ENCODE results near the gene BCL10.

Gene BCL10

DNA sequence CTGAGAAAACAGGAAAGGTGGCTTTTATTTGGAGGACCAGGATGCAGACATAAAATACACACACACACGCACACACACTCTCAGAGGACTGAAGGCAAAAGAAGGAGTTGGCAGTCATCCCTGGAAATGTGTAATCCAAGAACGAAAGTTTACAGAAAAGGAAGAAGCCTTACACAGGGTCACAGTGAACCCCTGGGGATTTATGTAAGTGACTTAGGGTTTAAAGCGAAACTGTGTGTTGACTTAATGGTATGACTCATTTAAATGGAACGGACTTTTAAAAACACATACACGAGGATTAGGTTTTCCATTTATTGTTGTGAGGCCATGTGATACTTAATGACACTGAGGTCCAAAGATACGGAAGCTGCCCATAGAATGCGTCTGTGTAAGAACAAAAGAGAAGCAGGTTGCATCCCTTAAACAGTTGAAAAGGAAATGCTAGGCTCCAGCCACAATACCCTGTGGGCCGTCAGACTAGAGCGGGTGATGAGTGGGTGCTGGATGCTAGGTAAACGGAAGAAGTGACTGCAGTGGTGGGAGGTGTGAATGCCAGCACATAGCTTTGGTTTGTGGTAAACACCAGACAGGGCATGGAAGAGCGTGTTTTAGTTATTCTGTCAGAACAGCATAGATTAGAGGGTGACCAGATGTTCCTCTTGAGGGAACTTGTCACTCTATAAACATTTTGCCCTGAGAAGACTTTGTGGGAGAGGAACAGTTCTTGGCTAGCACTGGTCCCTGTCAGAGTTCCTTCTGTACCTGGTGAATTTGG lies 21.6 kb upstream of the BCL10 start:
- peak; percentile 40 for DNase-seq (ENCODE audit: low read depth, low spot score)

GRCh38 chr1:85297538-85297854 lies 21.1 kb upstream of the BCL10 start:
- DNase-seq (ENCODE audit: low read depth, low spot score): no peak

DNA sequence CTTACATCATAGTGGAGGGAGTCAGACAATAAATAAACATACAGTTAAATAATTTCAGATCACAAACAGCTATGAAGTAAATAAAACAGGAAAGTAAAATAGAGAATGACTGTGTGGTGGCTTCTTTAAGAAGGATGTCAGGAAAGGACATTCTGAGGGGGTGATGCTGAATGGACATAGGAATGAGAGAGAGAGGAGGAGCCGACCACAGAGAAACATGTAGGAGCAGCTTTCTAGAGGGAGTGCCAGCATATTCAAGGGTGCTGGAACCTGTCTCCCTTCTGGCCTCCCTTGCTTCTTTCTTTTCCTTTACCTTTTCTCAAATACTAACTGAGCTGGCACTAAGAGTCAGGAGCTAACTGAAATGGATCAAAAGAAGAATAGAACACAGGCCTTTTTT lies 20.5 kb upstream of the BCL10 start:
- DNase-seq (ENCODE audit: low read depth, low spot score): no peak

DNA sequence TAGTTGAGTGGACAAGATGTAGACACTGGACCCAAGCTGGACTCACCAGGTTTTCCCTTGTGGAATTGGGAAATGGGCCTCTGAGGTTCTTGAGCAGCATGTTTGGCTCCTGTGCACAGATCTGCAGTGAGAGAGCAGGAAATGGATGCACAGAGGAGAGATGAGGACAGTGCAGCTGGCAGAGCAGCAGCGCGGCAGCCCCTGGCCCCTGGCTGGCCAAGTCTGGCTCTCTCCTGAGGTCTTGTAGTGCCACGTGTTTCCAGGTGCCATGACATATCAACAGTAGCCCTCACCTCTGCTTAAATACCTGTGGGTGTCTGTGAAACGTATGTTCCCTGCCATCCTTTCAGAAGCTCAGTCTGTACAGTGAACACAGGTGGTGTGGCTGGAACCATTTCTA lies 19.2 kb upstream of the BCL10 start:
- no peak for DNase-seq (ENCODE audit: low read depth, low spot score)

GRCh38 chr1:85295006-85295431 lies 18.6 kb upstream of the BCL10 start:
- DNase-seq (ENCODE audit: low read depth, low spot score): no peak

DNA sequence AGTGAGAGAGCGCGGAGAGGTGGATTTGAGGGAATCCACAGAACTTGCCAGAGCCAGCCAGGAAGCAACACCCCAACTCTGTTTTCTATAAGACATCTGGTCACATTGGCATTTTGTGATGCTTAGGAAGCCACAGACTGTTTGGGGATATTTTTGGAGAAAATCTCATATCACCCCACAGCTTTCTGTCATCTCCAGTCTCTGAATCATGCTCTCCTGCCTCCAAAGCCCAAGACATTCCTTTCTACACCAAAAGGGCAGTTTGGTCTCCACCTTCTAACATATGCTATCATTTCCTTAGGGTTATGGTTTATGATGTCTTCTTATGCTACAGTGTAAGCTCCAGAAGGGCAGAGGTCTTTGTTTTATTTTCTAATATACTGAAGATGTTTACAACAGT lies 14.4 kb upstream of the BCL10 start:
- no peak for DNase-seq (ENCODE audit: low read depth, low spot score)

- DNase-seq (ENCODE audit: low read depth, low spot score): no peak
These were observed 13.5 kb upstream of the BCL10 start for GRCh38 chr1:85289848-85290335.

GRCh38 chr1:85289207-85289847 lies 12.9 kb upstream of the BCL10 start:
- DNase-seq (ENCODE audit: low read depth, low spot score): no peak

GRCh38 chr1:85284202-85284601 lies 7.8 kb upstream of the BCL10 start:
- DNase-seq (ENCODE audit: low read depth, low spot score): no peak

- no peak for DNase-seq (ENCODE audit: low read depth, low spot score)
These were observed 7.2 kb upstream of the BCL10 start for GRCh38 chr1:85283475-85284199.

DNA sequence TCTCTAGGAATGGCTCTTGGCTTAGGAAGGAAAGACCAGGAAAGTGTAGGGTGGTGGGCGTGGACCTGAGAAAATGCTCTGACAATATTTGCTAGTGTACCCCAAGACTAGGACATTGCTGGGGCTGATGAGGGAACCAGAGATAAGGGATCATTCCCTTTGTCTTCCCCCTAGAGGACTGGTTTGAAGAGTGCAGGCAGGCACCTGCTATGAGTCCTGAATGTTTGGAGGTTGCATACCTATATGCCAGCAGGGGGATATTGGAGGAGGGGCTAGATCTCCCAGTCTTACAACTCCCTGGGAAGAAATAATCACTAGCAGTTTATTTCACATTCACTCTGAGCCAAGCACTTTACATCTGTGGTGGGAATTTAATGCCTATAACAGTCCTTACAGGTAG lies 6.0 kb upstream of the BCL10 start:
- DNase-seq (ENCODE audit: low read depth, low spot score): no peak

DNA sequence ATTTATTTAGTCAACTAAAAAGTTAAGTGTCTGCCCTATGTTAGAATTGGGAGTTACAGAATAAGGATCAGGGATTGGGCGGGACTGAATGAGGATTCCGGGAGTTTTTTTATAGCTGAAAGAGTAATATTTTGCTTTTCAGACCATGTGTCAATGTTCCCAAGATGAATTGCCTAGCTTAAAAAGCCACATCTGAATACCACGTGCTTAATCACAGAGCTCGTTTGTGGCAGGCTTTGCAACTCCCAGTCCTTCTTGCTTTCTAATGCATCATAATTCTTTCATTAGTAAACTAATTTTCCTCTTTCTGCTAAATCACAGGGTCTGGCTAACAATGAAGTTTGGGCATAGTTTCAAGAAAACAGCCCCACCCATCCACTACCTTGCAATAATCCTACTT lies 4.2 kb upstream of the BCL10 start:
- no peak for DNase-seq (ENCODE audit: low read depth, low spot score)

GRCh38 chr1:85279458-85280080 lies 3.1 kb upstream of the BCL10 start:
- DNase-seq (ENCODE audit: low read depth, low spot score): no peak

- DNase-seq (ENCODE audit: low read depth, low spot score): no peak
These were observed 2.5 kb upstream of the BCL10 start for GRCh38 chr1:85278853-85279314.

- no peak for DNase-seq (ENCODE audit: low read depth, low spot score)
These were observed 1.4 kb upstream of the BCL10 start for GRCh38 chr1:85277802-85278201.

DNA sequence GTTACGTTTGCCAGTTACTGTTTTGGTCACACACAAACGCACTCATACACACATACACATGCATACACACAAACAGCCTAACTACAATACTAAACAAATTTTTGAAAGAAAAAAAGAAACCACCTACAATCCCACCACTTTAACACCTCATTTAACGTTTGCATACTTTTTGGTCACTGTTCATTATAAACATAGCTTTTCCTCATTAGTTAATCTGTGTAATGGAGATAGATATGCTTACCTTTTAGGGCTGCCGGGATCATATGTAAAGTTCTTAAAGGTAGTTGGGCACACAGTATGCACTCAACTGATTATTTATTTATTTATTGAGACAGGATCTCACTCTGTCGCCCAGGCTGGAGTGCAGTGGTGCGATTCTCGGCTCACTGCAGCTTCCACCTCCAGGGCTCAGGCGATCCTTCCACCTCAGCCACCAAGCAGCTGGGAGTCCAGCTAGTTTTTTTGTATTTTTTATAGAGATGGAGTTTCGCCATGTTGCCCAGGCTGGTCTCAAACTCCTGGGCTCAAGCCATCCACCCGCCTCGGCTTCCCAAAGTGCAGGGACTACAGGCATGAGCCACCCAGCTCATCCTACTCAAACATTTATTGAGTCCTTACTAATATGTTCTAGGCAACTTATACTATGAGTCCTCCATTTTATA lies 677 bp upstream of the BCL10 start:
- no peak for DNase-seq (ENCODE audit: low read depth, low spot score)

DNA sequence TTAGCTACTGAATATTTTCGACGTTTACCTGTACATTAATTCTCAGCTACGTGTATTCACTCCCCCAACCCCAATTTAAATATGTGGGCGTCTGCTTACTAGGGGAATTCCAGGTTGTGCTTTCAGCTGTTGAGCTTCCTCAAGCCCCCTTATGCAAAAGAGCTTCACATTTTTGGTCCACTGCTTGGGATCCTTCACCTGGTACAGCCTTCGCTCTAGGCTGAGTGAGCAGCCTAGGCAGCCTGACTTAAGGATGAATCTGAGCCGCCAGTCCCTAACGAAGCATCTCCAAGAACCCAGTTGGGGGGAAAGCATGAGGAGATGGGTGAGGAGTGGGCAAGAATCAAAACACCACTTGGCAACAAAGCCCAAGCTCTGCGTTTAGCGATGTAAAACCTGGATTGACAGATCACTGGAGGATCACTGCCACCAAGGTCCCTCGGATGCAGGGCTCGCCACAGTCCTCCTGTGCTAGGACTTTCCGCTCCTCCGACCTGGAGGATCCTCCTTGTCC lies 674 bp downstream of the BCL10 start:
- DNase-seq (ENCODE audit: low read depth, low spot score): no peak

GRCh38 chr1:85274969-85275453 lies 1.4 kb downstream of the BCL10 start:
- DNase-seq (ENCODE audit: low read depth, low spot score): no peak

DNA sequence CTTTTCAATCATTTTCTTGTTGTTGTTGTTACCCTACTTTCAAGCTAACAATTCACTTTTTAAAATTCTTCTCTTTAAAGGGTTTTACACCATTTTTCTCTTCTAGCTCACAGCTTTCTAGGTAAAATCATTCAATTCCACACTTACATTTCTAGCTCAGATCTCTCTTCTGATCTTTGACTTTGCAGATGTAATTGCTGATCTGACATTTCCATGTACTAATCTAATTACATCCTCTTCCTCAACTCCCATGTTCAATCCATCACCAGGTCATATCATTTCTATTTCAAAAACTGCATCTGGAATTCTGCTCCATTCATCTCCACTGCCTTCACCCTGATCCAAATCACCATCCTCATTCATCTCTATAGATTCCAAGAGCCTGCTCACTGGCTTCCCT lies 3.0 kb downstream of the BCL10 start:
- DNase-seq (ENCODE audit: low read depth, low spot score): no peak

DNA sequence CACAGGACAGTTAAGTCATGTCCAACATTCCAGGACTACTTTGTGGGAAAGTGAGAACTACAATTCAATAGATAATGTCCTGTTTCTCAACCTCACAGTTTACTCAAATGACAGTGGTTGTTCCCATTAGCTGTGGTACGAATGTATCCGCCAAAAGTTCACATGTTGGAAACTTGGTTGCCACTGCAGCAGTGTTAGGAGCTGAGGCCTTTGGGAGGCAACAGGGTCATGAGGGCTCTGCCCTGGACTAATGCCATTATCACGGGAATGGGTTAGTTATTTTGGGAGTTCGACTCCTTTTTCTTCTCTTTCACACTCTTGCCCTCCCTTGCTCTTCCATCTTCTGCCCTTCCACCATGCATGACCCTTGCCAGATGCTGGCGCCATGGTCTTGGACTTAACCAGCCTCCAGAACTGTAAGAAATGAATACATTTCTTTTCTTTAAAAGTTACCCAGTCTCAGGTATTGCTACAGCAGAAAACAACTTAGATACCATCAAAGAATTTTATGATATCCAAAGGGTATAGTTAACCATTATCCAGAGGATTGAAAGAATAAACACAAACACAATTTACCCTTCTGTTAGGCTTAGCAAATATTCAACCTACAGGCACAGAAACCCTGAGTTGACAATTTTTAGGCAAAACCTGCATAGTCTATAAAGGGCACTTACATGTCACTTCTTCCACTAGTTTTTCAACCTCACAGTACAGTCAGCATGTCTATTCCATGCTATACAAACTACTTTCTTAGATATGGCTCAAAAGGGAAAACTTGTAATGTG lies 7.4 kb downstream of the BCL10 start:
- DNase-seq (ENCODE audit: low read depth, low spot score): no peak

Data from activated CD4-positive, CD25-positive, alpha-beta regulatory T cell treated with anti-CD3 and anti-CD28 coated beads, Interleukin-2, amount 50 U/mL, for 16 hours (primary cell).